ENCODE data around the gene SYNGAP1. TPM values are rescaled to one million over a fixed set of nuclear protein-coding genes. Genes with fewer than 3 reads are reported as not detected.

The SYNGAP1 gene
- total and polyA plus RNA-seq, 12 donors, result 3.1 to 10.2 (median 5.7) TPM

DNA sequence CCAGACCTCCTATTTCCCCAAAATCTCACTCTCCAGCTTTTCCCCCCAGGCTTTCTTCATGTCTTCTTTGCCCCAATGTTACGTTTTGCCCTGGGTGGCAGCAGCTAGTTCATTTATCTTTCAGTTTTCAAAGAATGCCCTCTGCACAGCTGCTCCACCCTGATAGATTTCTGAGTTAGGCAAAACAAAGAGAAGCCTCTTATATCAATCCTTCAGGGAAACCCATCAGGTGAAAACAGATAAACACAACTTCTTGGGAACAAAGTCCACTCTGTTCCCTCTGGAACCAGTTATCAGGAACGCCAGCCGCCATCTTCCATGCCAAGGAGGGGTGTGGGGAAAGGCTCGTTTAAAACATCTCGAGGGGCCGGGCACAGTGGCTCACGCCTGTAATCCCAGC lies 68.5 kb downstream of the SYNGAP1 start:
- Histone ChIP-seq H3K4me3 (no peak overlapping the region), H3K27ac (no peak overlapping the region), H3K9me3 (peaks cover 0 to 3% (median 0%) of the 10 kb centered on the region in 11 donors), H3K36me3 (no peaks in the 10 kb centered on the region), H3K27me3 (peaks cover 0 to 20% (median 0%) of the 10 kb centered on the region in 7 donors), H3K4me1 (no peaks in the 10 kb centered on the region)
- DNase-seq (no peak), ATAC-seq (no peak)
- intact Hi-C loops (cut with DNase I), result no loop called here
- 73 to 80% methylated on average over 7 of the region's 7 CpGs for WGBS, 2 donors
- TF ChIP-seq, protein P1, sequence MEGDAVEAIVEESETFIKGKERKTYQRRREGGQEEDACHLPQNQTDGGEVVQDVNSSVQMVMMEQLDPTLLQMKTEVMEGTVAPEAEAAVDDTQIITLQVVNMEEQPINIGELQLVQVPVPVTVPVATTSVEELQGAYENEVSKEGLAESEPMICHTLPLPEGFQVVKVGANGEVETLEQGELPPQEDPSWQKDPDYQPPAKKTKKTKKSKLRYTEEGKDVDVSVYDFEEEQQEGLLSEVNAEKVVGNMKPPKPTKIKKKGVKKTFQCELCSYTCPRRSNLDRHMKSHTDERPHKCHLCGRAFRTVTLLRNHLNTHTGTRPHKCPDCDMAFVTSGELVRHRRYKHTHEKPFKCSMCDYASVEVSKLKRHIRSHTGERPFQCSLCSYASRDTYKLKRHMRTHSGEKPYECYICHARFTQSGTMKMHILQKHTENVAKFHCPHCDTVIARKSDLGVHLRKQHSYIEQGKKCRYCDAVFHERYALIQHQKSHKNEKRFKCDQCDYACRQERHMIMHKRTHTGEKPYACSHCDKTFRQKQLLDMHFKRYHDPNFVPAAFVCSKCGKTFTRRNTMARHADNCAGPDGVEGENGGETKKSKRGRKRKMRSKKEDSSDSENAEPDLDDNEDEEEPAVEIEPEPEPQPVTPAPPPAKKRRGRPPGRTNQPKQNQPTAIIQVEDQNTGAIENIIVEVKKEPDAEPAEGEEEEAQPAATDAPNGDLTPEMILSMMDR (IDR thresholded peaks at IDR 0.05), result no peak

DNA sequence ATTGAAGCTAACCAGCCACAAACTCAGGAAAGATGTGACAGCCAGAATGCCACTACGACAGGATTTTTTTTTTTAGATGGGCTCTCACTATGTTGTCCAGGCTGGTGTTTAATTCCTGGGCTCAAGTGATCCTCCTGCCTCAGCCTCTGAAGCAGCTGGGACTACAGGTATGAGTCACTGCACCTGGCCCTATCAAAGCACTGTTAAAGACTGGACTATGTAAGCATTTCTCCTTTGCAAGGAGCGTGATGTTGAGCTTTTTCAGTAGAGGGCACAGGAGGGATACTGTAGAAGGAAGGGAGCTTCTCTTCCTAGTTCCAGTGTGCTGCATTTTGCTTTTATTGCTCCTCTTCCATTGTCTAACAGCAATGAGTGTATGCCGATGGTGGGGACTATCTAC lies 70.3 kb downstream of the SYNGAP1 start:
- Histone ChIP-seq H3K9me3 (no peaks in the 10 kb centered on the region), H3K36me3 (no peaks in the 10 kb centered on the region), H3K4me1 (no peaks in the 10 kb centered on the region), H3K27ac (no peak overlapping the region), H3K4me3 (no peak overlapping the region), H3K27me3 (peaks cover 0 to 20% (median 0%) of the 10 kb centered on the region in 7 donors)
- TF ChIP-seq, protein P1 (IDR thresholded peaks at IDR 0.05), result no peak
- intact Hi-C loops (cut with DNase I), result no loop called here
- WGBS, 2 donors, result 55 to 57% methylated on average over 3 of the region's 3 CpGs
- no peak for ATAC-seq
- no peak for DNase-seq

DNA sequence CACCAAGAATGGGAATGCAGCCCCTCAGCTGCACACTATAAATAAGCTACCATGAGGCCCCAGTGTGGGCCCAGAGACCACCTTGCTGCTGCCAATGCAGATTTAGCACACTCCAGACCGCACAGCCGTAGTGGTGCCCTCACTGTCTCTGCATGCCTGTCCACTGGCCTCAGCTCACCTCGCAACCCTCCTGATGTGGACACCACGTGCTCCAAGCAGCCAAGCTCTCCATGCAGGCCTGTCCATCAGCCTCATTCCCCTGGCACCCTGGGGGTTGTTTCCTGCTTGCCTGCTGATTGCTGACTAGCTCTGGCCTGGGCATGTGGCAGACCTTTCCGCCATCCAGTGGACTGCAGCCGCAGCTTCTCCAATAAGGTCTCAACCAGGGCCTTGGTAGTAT lies 70.8 kb downstream of the SYNGAP1 start:
- ATAC-seq (peak in 6 of 8 donors; percentile 52 to 84 (median 74)), DNase-seq (peak; percentile 19 to 24)
- TF ChIP-seq, protein P1 (IDR thresholded peaks at IDR 0.05), result peak in 1 of 9 donors; percentile 14
- H3K27me3 ChIP-seq, result peaks cover 0 to 20% (median 0%) of the 10 kb centered on the region in 7 donors
- no peak overlapping the region for H3K4me3 ChIP-seq
- no peaks in the 10 kb centered on the region for H3K9me3 ChIP-seq
- H3K27ac ChIP-seq, result no peak overlapping the region
- H3K4me1 ChIP-seq, result no peaks in the 10 kb centered on the region
- 76 to 79% methylated on average over 6 of the region's 6 CpGs for WGBS, 2 donors
- H3K36me3 ChIP-seq, result no peaks in the 10 kb centered on the region
- intact Hi-C loops (cut with DNase I), result no loop called here

- Histone ChIP-seq H3K4me3 (no peak overlapping the region), H3K9me3 (no peaks in the 10 kb centered on the region), H3K27me3 (peaks cover 0 to 15% (median 0%) of the 10 kb centered on the region in 7 donors), H3K36me3 (no peaks in the 10 kb centered on the region), H3K27ac (no peak overlapping the region), H3K4me1 (no peaks in the 10 kb centered on the region)
- intact Hi-C loops (cut with DNase I), result no loop called here
- WGBS, 2 donors, result 46 to 55% methylated on average over 4 of the region's 4 CpGs
- DNase-seq, result no peak
- TF ChIP-seq, protein P1 (IDR thresholded peaks at IDR 0.05), result no peak
- no peak for ATAC-seq
These were observed 72.2 kb downstream of the SYNGAP1 start for GRCh38 chr6:33492093-33492492.
